Nephron (organoid): ENCODE measurements around the gene VIPR2.
"Not testable (repeated sequence)": the region's sequence is repeated elsewhere in the genome, so short reads cannot be mapped to it uniquely, and the experiment has no call there.

ENCODE experiments used
- H3K27ac Mint-ChIP-seq, 3 experiments: 2 replicates each; pipeline ENCODE4 v1.8.0; 2020; ENCODE audit warnings: mixed read lengths in 3 of 3, mild to moderate bottlenecking in 2 of 3, moderate library complexity in 1 of 3
- H3K27me3 Mint-ChIP-seq: 2 replicates; pipeline ENCODE4 v1.8.0; 2021; ENCODE audit warnings: low read depth, mild to moderate bottlenecking, moderate library complexity, mixed read lengths
- H3K36me3 Mint-ChIP-seq: 2 replicates; pipeline ENCODE4 v1.8.0; 2020; ENCODE audit warnings: low read depth, mixed read lengths
- H3K4me1 Mint-ChIP-seq: 2 replicates; pipeline ENCODE4 v1.8.0; 2020; ENCODE audit warnings: mixed read lengths
- H3K4me3 Mint-ChIP-seq, 3 experiments: 2 replicates each; pipeline ENCODE4 v1.8.0; 2020; ENCODE audit warnings: mild to moderate bottlenecking in 3 of 3, mixed read lengths in 3 of 3, moderate library complexity in 2 of 3
- H3K9me3 Mint-ChIP-seq: 2 replicates; pipeline ENCODE4 v1.8.0; 2020; ENCODE audit warnings: mixed read lengths
- CTCF ChIP-seq, 3 experiments: fragments of 200-600 bp; sonication (generic); IDR thresholded peaks; one replicate each; pipeline ENCODE4 v1.5.0; 2021; ENCODE audit warnings: antibody characterized with exemption in 3 of 3; ENCODE audit not compliant: unreplicated experiment in 3 of 3

Gene VIPR2

GRCh38 chr7:159136442-159136841 lies 8.2 kb downstream of the VIPR2 start:
- Mint-ChIP-seq H3K4me3 (no peak overlapping the region), H3K4me1 (peaks cover 4% of the 10 kb centered on the region), H3K9me3 (peaks cover 2% of the 10 kb centered on the region), H3K27me3 (peaks cover 29% of the 10 kb centered on the region), H3K27ac (no peak overlapping the region), H3K36me3 (peaks cover 5% of the 10 kb centered on the region)
- TF ChIP-seq CTCF (IDR thresholded peaks at IDR 0.05; ENCODE audit: unreplicated experiment in 3 of 3), result no peak

DNA sequence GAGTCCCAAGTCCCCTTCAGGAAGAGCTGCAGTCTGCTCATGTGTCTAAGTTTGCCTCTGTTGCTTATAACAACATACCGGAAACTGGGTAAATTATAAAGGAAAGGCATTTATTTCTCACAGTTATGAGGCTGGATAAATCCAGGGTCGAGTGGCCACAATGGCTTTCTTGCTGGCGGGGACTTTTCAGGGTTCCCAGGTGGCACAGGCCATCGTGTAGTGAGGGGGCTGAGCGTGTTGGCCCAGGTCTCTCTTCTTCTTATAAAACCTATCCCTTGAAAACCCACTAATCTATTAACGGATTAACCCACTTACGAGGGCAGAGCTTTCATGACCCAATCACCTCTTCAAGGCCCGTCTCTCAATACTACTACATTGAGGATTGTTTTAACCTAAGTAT lies 8.7 kb downstream of the VIPR2 start:
- Mint-ChIP-seq H3K9me3 (peaks cover 2% of the 10 kb centered on the region), H3K27me3 (peaks cover 28% of the 10 kb centered on the region), H3K36me3 (peaks cover 5% of the 10 kb centered on the region), H3K27ac (no peak overlapping the region), H3K4me1 (peaks cover 7% of the 10 kb centered on the region), H3K4me3 (no peak overlapping the region)
- TF ChIP-seq CTCF (IDR thresholded peaks at IDR 0.05; ENCODE audit: unreplicated experiment in 3 of 3), result no peak

GRCh38 chr7:159132670-159133443 lies 11.8 kb downstream of the VIPR2 start:
- H3K4me3 Mint-ChIP-seq, H3K27ac Mint-ChIP-seq, H3K36me3 Mint-ChIP-seq, H3K9me3 Mint-ChIP-seq: not testable (repeated sequence)
- Mint-ChIP-seq H3K27me3 (peaks cover 29% of the 10 kb centered on the region), H3K4me1 (peaks cover 12% of the 10 kb centered on the region)

- Mint-ChIP-seq H3K36me3 (no peaks in the 10 kb centered on the region), H3K27ac (peak overlapping the region in 2 of 3 experiments; percentile 64 to 70), H3K27me3 (peaks cover 17% of the 10 kb centered on the region), H3K9me3 (no peaks in the 10 kb centered on the region), H3K4me1 (peaks cover 12% of the 10 kb centered on the region), H3K4me3 (no peak overlapping the region)
- TF ChIP-seq CTCF (IDR thresholded peaks at IDR 0.05; ENCODE audit: unreplicated experiment in 3 of 3), result no peak
These were observed 13.8 kb downstream of the VIPR2 start for GRCh38 chr7:159130820-159131219.

GRCh38 chr7:159130199-159130775 lies 14.4 kb downstream of the VIPR2 start:
- Mint-ChIP-seq H3K9me3 (no peaks in the 10 kb centered on the region), H3K27me3 (peaks cover 16% of the 10 kb centered on the region)

DNA sequence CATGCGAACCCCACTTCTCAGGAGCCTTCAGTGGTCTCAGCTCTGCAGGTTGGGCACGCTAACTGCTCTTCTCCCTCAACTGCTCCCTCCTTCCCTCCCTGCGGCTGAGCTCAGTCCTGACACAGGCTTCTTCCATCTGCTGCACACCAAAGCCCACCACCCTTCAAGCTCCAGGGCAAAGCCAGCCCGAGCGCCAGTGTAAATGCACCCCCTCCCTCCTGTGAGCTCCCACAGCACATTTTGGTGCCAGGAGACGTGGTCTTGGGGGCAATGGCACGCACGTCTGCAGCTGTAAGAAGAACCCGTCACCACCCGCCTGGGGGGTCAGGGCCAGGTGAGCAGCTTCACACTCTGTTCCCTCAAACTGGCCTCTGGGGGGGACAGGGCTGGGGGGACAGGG lies 15.9 kb downstream of the VIPR2 start:
- Mint-ChIP-seq H3K27ac (no peak overlapping the region), H3K4me1 (peaks cover 12% of the 10 kb centered on the region), H3K36me3 (no peaks in the 10 kb centered on the region), H3K4me3 (no peak overlapping the region), H3K27me3 (peaks cover 23% of the 10 kb centered on the region), H3K9me3 (no peaks in the 10 kb centered on the region)
- TF ChIP-seq CTCF (IDR thresholded peaks at IDR 0.05; ENCODE audit: unreplicated experiment in 3 of 3), result no peak

More at GRCh38 chr7:159130199-159130775, 14.4 kb downstream of the VIPR2 start:
- TF ChIP-seq CTCF (IDR thresholded peaks at IDR 0.05; ENCODE audit: unreplicated experiment in 3 of 3), result no peak
- Mint-ChIP-seq H3K36me3 (no peaks in the 10 kb centered on the region), H3K27ac (peak overlapping the region in 2 of 3 experiments; percentile 64 to 70), H3K4me1 (peaks cover 12% of the 10 kb centered on the region), H3K4me3 (no peak overlapping the region)
